HEK293T (cell line): ENCODE measurements around the gene UGT1A10.

Experiments
- FOXK2 ChIP-seq: fragments of 450-650 bp; IDR thresholded peaks from 2 replicates; pipeline ENCODE4 v1.6.1; 2016; ENCODE audit warnings: mild to moderate bottlenecking
- LEF1 ChIP-seq: fragments of 450-650 bp; IDR thresholded peaks from 2 replicates; pipeline ENCODE4 v1.6.1; 2017; ENCODE audit warnings: mild to moderate bottlenecking, borderline replicate concordance
- SP1 ChIP-seq: fragments of 450-650 bp; IDR thresholded peaks from 2 replicates; pipeline ENCODE4 v1.6.1; 2017
- SUZ12 ChIP-seq: fragments of 450-650 bp; IDR thresholded peaks from 2 replicates; pipeline ENCODE4 v1.6.1; 2016; ENCODE audit warnings: mild to moderate bottlenecking

DNA sequence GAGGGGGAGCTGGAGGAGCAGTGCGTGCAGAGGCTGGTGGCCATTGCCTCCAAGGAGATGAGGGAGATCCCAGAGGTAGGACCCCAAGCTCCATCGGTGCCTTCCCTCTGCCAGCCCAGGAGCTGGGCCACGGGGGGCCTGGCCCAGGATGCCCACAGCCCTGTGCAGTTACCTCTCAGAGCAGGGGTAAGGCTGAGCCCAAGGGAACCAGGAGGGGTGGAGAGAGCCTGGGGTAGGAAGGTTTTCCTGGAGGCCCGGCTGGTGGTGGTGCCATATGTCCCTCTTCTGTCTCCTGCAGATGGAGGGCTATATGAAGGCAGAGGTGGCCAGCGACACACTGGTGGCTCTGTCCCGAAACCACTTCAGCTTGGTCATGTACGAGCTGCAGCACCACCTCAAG is 153.3 kb downstream of the UGT1A10 start:
- TF ChIP-seq SP1 (no peak), LEF1 (no peak), FOXK2 (no peak), SUZ12 (no peak)
